ENCODE results near the gene C12orf56. TPM values are rescaled to one million over a fixed set of nuclear protein-coding genes. Genes with fewer than 3 reads are reported as not detected.
"Not testable (repeated sequence)": the region's sequence is repeated elsewhere in the genome, so short reads cannot be mapped to it uniquely, and the experiment has no call there.

C12orf56 gene
- total RNA-seq, 1 donor from 2014 or later = 3.3 TPM

GRCh38 chr12:64385019-64385418 lies 5.5 kb downstream of the C12orf56 start:
- ATAC-seq = no peak

GRCh38 chr12:64383675-64384074 lies 6.9 kb downstream of the C12orf56 start:
- no peak for ATAC-seq

GRCh38 chr12:64362721-64363305 lies 27.7 kb downstream of the C12orf56 start:
- ATAC-seq = no peak

DNA sequence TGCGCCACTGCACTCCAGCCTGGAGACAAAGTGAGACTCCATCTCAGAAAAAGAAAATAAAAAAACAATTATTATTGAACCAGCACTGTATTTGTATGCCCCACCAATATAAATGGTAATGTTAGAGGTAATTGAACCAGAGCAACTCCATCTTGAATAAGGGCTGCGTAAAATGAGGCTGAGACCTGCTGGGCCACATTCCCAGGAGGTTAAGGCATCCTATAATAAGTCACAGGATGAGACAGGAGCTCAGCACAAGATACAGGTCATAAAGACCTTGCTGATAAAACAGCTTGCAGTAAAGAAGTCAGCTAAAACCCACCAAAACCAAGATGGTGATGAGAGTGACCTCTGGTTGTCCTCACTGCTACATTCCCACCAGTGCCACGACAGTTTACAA lies 29.4 kb downstream of the C12orf56 start:
- not testable (repeated sequence) for ATAC-seq

DNA sequence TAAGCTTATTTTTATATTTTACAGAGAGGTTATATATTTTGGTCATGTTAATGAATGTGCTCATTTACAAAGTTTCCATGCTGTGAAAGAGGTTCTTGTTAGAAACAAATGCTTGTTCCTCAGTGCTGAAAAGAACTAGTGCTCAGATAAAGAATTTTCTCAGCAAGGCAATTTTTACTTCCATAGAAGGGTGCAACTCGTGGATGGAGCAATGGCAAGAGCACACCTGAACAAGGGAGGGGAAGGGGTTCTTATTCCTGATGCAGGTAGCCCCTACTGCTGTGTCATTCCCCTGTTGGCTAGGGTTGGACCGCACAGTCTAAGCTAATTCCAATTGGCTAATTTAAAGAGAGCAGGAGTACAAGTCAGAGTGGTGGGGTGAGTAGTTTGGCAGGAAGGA lies 34.3 kb downstream of the C12orf56 start:
- ATAC-seq = not testable (repeated sequence)

- ATAC-seq = no peak
Measured at GRCh38 chr12:64352181-64352580, 38.4 kb downstream of the C12orf56 start.

DNA sequence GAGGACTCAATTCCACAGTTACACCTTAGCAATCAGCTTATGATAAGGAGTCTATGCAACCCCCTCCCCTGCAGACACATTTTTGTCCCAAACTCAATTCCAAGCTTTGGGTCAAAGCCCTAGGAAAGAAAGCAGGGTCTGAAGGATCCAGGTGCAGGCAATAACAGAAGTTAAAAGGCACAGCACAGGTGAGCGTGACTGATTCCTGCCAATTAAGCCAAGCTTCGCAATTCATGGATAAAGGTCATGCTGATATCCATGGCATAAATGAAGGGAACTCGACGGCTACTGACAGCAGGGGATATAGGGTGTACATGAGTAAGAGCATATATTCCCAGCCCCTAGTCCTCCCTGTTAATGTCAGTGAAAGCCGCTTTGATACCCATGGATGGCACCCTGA lies 39.3 kb downstream of the C12orf56 start:
- no peak for ATAC-seq

DNA sequence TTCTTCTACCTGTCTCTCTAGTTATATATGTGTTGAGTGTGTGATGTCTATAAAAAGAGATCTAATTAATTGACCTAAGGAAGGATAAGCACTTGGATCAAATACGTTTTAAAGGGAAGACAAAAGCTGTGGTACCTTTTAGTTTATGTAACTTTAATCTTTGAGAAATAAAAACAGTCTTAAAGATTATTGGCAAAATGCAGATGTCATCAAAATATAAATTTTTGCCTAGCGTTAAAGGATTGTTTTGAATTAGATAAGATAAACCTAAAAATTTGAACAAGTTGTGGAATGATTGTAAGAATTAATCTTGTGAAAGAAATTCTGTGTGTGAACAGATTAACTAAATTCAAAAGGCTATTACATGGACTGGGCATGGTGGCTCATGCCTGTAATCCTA lies 42.9 kb downstream of the C12orf56 start:
- no peak for ATAC-seq

DNA sequence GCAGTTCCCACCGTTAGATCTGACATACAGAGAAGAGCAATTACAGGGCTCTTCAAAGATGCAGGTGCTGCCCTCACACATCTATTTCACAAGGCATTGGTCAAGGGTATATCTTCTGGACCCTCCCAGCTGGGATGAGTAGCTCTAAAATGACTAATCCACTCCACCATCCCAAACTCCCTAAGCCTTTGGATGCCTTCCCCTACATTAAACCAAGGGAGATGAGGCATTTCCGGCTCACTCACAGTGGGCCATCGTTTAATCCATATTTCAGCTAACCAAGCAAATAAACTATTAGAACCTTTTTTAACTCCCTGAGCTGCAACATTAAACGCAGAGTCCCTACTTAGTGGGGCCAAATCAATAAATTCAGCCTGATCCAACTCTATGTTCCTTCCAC lies 45.9 kb downstream of the C12orf56 start:
- ATAC-seq = not testable (repeated sequence)

- ATAC-seq = not testable (repeated sequence)
Measured at GRCh38 chr12:64340546-64340945, 50.0 kb downstream of the C12orf56 start.

- peak; percentile 60 for ATAC-seq
Measured at GRCh38 chr12:64335886-64336466, 54.6 kb downstream of the C12orf56 start.

- ATAC-seq = peak; percentile 67
Measured at GRCh38 chr12:64332938-64333337, 57.6 kb downstream of the C12orf56 start.

DNA sequence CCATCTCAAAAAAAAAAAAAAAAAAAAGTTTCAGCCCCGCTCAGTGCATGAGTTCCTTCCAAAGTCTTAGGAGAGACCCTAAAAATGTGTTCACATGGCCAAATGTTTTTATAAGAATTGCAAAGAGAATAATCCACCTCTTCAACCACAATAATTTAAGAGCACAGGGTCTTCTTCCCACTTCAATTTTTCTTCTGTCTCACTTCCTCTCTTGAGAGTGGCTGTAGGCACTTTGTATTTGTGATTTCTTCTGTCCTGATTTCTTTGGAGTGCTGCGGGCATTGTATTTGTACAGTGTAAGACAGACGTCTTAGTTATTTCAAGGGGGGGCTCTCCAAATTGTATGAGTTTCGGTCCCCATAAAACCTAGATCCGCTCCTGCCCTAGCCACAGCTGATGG lies 58.3 kb downstream of the C12orf56 start:
- ATAC-seq = no peak

- ATAC-seq = not testable (repeated sequence)
Measured at GRCh38 chr12:64329031-64329710, 61.4 kb downstream of the C12orf56 start.

DNA sequence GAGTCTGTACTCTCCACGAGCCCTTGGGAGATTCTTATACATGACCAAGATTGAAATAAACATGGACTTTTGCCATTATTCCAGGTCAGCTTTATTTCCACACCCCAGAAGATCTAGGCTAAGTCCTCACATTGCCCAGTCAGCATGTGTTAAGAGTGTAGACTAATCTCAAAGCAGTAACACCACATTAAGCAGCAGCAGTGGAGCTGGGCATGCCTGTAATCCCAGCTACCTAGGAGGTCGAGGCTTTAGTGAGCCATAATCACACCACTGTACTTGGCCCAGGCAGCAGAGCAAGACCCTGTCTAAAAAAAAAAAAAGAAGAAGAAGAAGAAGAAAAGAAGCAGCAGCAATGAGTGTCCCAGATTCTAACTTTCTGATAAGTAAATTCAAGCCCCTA lies 65.5 kb downstream of the C12orf56 start:
- no peak for ATAC-seq

- no peak for ATAC-seq
Measured at GRCh38 chr12:64323476-64324225, 66.9 kb downstream of the C12orf56 start.

- ATAC-seq = no peak
Measured at GRCh38 chr12:64323006-64323405, 67.6 kb downstream of the C12orf56 start.

GRCh38 chr12:64320611-64321010 lies 69.9 kb downstream of the C12orf56 start:
- ATAC-seq = no peak

GRCh38 chr12:64319540-64320225 lies 70.9 kb downstream of the C12orf56 start:
- ATAC-seq = not testable (repeated sequence)

GRCh38 chr12:64318605-64319004 lies 72.0 kb downstream of the C12orf56 start:
- no peak for ATAC-seq

- ATAC-seq = no peak
Measured at GRCh38 chr12:64311877-64312276, 78.7 kb downstream of the C12orf56 start.

DNA sequence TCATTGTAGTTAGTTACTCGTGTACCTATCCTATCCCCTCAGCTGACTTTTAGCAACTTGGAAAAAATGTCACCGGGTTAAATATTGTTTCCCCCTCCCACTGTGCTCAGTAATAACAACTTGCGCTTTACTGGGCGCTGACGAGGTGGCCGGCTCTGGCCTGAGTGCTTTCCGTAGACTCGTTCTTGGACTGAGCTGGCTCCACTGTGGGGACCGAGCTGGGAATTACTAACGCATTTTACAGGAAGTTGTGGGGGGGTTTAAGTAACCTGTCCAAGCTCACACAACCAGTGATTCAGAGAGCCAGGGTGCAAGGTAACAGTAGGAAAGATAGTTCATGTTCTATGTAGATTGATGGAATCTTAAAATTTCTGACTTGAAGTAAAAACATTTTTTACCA lies 86.0 kb downstream of the C12orf56 start:
- ATAC-seq = no peak

- no peak for ATAC-seq
Measured at GRCh38 chr12:64299628-64300027, 90.9 kb downstream of the C12orf56 start.

All from esophagus mucosa (tissue), 1 donor.